GM12878 (cell line): ENCODE data around the gene CLECL1. TPM values are rescaled to one million over a fixed set of nuclear protein-coding genes. Genes with fewer than 3 reads are reported as not detected.

Experiments used
- CBX5 ChIP-seq: sonication (generic); IDR thresholded peaks from 2 replicates; pipeline ENCODE4 v1.6.1; 2016; ENCODE audit warnings: low read depth, moderate library complexity, mild to moderate bottlenecking, inconsistent platforms
- CREB1 ChIP-seq: IDR thresholded peaks from 2 replicates; pipeline ENCODE4 v1.6.1; 2012; ENCODE audit warnings: low read depth, mild to moderate bottlenecking, inconsistent platforms
- CTCF ChIP-seq, 3 experiments: IDR thresholded peaks in 2 of 3; conservative IDR thresholded peaks in 1 of 3; 2 replicates each; pipeline ENCODE4 v1.5.1; 2011; ENCODE audit warnings: low read depth in 3 of 3, low read length in 3 of 3, mild to moderate bottlenecking in 3 of 3, control low read depth in 2 of 3, moderate library complexity in 2 of 3, inconsistent platforms in 1 of 3, mixed read lengths in 1 of 3; ENCODE audit not compliant: control insufficient read depth in 2 of 3, insufficient read depth in 1 of 3; ENCODE audit errors: extremely low read depth in 1 of 3
- HCFC1 ChIP-seq: fragments of 150-350 bp; IDR thresholded peaks from 2 replicates; pipeline ENCODE4 v1.6.1; 2014; ENCODE audit warnings: low read length
- HSF1 ChIP-seq: fragments of 150-350 bp; IDR thresholded peaks from 2 replicates; pipeline ENCODE4 v1.6.1; 2014; ENCODE audit warnings: mild to moderate bottlenecking, low read depth, low read length
- JUNB ChIP-seq: IDR thresholded peaks from 2 replicates; pipeline ENCODE4 v1.6.1; 2016; ENCODE audit warnings: antibody characterized with exemption, mild to moderate bottlenecking
- MXI1 ChIP-seq: fragments of 150-350 bp; IDR thresholded peaks from 2 replicates; pipeline ENCODE4 v1.6.1; 2011; ENCODE audit warnings: low read depth, mild to moderate bottlenecking, inconsistent platforms, low read length, improper control_type of control experiment
- MYB ChIP-seq: fragments of 150-350 bp; IDR thresholded peaks from 2 replicates; pipeline ENCODE4 v1.6.1; 2014; ENCODE audit warnings: mild to moderate bottlenecking, low read depth, low read length, borderline replicate concordance
- NBN ChIP-seq: fragments of 450-650 bp; IDR thresholded peaks from 2 replicates; pipeline ENCODE4 v1.6.1; 2016
- NFYA ChIP-seq: IDR thresholded peaks from 2 replicates; pipeline ENCODE4 v1.6.1; 2011; ENCODE audit warnings: low read depth, mild to moderate bottlenecking, low read length, improper control_type of control experiment, borderline replicate concordance
- PAX5 ChIP-seq: IDR thresholded peaks from 2 replicates; pipeline ENCODE4 v1.6.1; 2011; ENCODE audit warnings: low read depth, low read length, borderline replicate concordance
- RFX5 ChIP-seq: IDR thresholded peaks from 2 replicates; pipeline ENCODE4 v1.6.1; 2011; ENCODE audit warnings: low read depth, low read length, improper control_type of control experiment
- SIX5 ChIP-seq: IDR thresholded peaks from 2 replicates; pipeline ENCODE4 v1.6.1; 2011; ENCODE audit warnings: mild to moderate bottlenecking, low read depth, low read length, moderate library complexity; ENCODE audit not compliant: severe bottlenecking
- SP1 ChIP-seq: IDR thresholded peaks from one replicate; pipeline ENCODE4 v1.6.1; 2011; ENCODE audit warnings: low read depth, low read length
- TBL1XR1 ChIP-seq: IDR thresholded peaks from 2 replicates; pipeline ENCODE4 v1.6.1; 2012; ENCODE audit warnings: low read depth, low read length, improper control_type of control experiment
- TCF12 ChIP-seq: IDR thresholded peaks from 2 replicates; pipeline ENCODE4 v1.6.1; 2011; ENCODE audit warnings: low read depth, mild to moderate bottlenecking, low read length
- ZBTB40 ChIP-seq: fragments of 450-650 bp; IDR thresholded peaks from 2 replicates; pipeline ENCODE4 v1.6.1; 2016; ENCODE audit warnings: mild to moderate bottlenecking, moderate library complexity, borderline replicate concordance
- ZNF384 ChIP-seq: IDR thresholded peaks from 2 replicates; pipeline ENCODE4 v1.6.1; 2012; ENCODE audit warnings: low read depth, mild to moderate bottlenecking, low read length, improper control_type of control experiment, borderline replicate concordance
- ZNF687 ChIP-seq: fragments of 450-650 bp; IDR thresholded peaks from 2 replicates; pipeline ENCODE4 v1.6.1; 2017; ENCODE audit warnings: mild to moderate bottlenecking, moderate library complexity
- polyA plus RNA-seq, 11 experiments: library from polyadenylated mRNA; depleted of rRNA in 4 of 11; unstranded in 6 of 11; stranded (reverse) in 5 of 11; fragments of >200 nt; fragmentation: Nextera tagmentation in 4 of 11; fragmentation: Illumina TruSeq in 1 of 11; extraction: Ambion mirVana in 4 of 11; extraction: Trizol in 1 of 11; gene quantifications; 1 replicate in 1 of 11; 2 replicates in 10 of 11; pipeline versions ENCODE4 v1.2.1 to v1.2.3, GENCODE V29; 2011 to 2016; ENCODE audit warnings: inconsistent platforms in 2 of 11, missing spikeins in 2 of 11, low read depth in 1 of 11
- total RNA-seq, 4 experiments: library from RNA; depleted of rRNA in 3 of 4; stranded (reverse); fragments of >200 nt in 3 of 4; fragmentation: Illumina TruSeq in 1 of 4; extraction: Trizol in 1 of 4; gene quantifications; 2 replicates each; pipeline versions ENCODE4 v1.2.1 to v1.2.3, GENCODE V29; 2013 to 2021

The CLECL1 gene
- total and polyA plus RNA-seq, 10 of the 15 experiments (the other 5 are each of a cell fraction or from before 2014, with no cell fraction given), result 4.6 to 56.5 (median 46.4) TPM

GRCh38 chr12:9760699-9761418 is 28.0 kb upstream of the CLECL1 start, which contains the start of gene CD69 (continued):
- TF ChIP-seq RFX5, result no peak
- TF ChIP-seq SIX5, result no peak
- TF ChIP-seq NFYA, result no peak
- peak; percentile 70 for TF ChIP-seq SP1
- TF ChIP-seq ZBTB40, result peak; percentile 39; the same call in 1 of the 2 replicates
- peak; percentile 82; the same call in 1 of the 2 replicates for TF ChIP-seq PAX5
- TF ChIP-seq CREB1, result no peak; the same call in 1 of the 2 replicates
- TF ChIP-seq MYB, result no peak
- TF ChIP-seq JUNB, result no peak
- TF ChIP-seq ZNF384, result no peak
- no peak for TF ChIP-seq HCFC1
- TF ChIP-seq ZNF687, result peak; percentile 98
- 0 out of 2 replicates have a peak, but pooled peaks have one; percentile 84 for TF ChIP-seq NBN
- TF ChIP-seq MXI1, result peak; percentile 71; the same call in 1 of the 2 replicates
- no peak for TF ChIP-seq TCF12
- no peak for TF ChIP-seq CBX5
- TF ChIP-seq CTCF (IDR thresholded peaks at IDR 0.05 in 2 of 3, conservative IDR thresholded peaks at IDR 0.05 in 1 of 3; ENCODE audit: control insufficient read depth in 2 of 3, extremely low read depth in 1 of 3, insufficient read depth in 1 of 3, low read depth in 3 of 3, low read length in 3 of 3), result no peak
- TF ChIP-seq TBL1XR1, result peak; percentile 87
- TF ChIP-seq HSF1, result no peak
